ENCODE results near the gene STEAP2.

The STEAP2 gene

DNA sequence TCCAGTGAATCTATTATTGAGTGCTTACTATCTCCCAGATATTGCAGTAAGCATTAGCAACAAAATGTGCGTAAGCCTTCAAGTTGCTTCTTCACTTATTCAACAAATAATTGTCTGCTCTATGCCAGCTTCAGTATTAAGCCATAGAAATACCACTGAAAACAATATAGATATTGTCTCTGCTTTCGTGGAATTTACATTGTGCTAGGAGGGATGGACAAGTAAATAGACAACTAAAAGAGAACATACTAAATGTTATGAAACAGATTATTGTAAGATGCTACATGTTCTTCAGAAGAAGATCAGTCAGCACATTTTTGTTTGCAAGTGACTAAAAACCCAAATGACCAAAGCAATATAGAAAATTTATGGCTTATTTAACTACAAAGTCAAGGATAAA, 60.7 kb downstream of the STEAP2 start:
- no peak for DNase-seq

DNA sequence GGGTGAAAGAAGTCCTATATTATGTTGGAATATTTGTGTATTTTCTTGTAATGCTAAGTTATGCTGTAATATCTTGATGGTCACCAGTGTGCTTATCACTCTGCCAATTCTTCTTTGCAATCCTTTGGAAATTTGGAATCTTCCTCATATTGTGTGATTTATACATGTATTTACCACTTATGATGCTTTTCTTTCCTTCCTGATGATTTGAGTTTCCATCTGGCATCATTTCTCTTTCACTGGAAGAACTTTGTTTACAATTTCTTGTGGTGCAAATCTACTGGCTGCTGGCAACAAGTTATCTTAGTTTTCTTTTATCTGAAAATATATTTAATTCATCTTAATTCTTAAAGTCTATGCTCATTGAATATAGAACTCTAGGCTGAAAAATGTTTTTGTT, 62.6 kb downstream of the STEAP2 start:
- no peak for DNase-seq

DNA sequence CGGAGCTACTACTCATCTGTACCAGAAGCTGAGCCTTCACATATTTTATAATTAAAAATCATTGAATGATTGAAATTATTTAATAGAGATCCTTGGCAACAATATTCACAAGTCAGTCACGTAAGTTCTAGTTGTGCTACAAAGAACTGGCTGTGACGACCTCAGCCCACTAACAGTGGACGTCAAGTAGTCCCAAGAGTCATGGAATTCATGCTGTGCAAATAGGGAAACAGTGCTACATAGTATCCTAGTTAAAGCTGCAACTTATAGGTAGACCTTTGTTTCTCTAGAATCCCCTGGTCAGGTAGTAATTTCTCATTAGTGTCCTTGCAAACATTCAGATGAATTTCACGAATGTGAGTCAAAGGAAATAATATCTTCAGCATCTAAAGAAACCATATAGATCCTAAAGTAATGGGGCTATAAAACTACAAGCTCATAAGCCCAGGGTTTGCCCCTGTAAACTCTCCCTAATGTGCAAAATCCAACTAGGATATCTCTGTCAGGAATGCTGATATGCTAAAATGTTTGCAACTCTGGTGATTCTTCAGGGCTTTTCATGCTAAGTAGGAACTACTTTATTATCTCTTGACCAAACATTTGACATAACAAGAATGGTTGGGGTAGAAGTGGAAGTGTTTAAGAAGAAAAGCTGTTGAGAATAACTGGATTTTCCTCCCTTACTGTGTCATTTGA, 64.6 kb downstream of the STEAP2 start:
- DNase-seq: no peak
